Fibroblast of lung (primary cell): ENCODE results near the gene CCDC182.

ENCODE experiments used
- CTCF ChIP-seq, 2 donors: IDR thresholded peaks in 1 of 2; conservative IDR thresholded peaks in 1 of 2; 1 replicate in 1 of 2; 2 replicates in 1 of 2; pipeline ENCODE4 v1.5.1; 2011 to 2012; ENCODE audit warnings: low read length in 2 of 2, control low read depth in 1 of 2, inconsistent platforms in 1 of 2, low read depth in 1 of 2, mild to moderate bottlenecking in 1 of 2
- EZH2 ChIP-seq: IDR thresholded peaks from 2 replicates; pipeline ENCODE4 v1.5.1; 2012; ENCODE audit warnings: low read length, control low read depth, mild to moderate bottlenecking; ENCODE audit errors: missing control alignments

- TF ChIP-seq CTCF (conservative IDR thresholded peaks at IDR 0.05 in 1 of 2, IDR thresholded peaks at IDR 0.05 in 1 of 2; ENCODE audit: low read depth in 1 of 2, low read length in 2 of 2) (no peak), EZH2 (no peak)
Measured at GRCh38 chr17:57772774-57773173, 27.7 kb upstream of the CCDC182 start.
